Measurements from ENCODE around the gene PCGF3.

DNA sequence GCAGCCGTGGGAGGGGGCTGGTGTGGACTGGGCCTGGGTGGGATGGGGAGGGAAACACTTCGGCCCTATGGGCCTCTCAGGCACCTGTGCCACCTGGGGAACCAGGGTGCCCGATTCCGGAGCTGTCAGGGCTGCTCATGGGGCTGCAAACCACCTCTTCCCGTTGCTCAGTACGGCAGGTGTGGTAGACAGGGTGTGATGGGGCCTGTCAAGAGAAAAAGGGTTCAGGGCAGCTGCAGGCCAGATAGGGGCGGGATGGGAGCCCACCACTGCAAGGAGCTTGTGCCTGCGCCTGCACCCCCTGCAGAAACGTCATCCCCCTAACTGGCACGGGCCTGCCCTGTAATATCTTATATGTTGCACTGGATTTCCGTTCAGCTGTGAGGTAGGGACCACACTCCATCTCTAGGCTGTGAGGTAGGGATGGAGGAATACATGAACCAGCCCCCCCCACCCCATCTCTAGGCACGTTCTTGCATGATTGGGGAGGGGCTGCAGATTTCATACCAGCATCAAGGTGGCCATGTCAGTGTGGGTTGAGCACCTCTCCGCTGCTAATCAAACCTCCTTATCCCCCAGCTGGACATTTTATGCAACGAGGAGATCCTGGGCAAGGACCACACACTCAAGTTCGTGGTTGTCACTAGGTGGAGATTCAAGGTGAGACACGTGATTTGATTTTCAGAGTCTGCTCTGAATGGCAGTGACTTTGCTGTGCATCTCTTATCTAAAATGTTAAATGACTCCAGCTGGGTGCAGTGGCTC, 59.0 kb downstream of the PCGF3 start:
- no peak for TF ChIP-seq ZBTB7A (IDR thresholded peaks at IDR 0.05; ENCODE audit: low read depth)
- no peak for TF ChIP-seq YY1 (IDR thresholded peaks at IDR 0.05; ENCODE audit: low read depth)
- TF ChIP-seq TEAD4 (IDR thresholded peaks at IDR 0.05) = no peak
- no peak for TF ChIP-seq RAD21 (IDR thresholded peaks at IDR 0.05; ENCODE audit: low read depth)
- no peak for TF ChIP-seq CREB1 (IDR thresholded peaks at IDR 0.05; ENCODE audit: low read depth)
- TF ChIP-seq TCF12 (IDR thresholded peaks at IDR 0.05; ENCODE audit: low read depth) = no peak
- TF ChIP-seq, protein P1, sequence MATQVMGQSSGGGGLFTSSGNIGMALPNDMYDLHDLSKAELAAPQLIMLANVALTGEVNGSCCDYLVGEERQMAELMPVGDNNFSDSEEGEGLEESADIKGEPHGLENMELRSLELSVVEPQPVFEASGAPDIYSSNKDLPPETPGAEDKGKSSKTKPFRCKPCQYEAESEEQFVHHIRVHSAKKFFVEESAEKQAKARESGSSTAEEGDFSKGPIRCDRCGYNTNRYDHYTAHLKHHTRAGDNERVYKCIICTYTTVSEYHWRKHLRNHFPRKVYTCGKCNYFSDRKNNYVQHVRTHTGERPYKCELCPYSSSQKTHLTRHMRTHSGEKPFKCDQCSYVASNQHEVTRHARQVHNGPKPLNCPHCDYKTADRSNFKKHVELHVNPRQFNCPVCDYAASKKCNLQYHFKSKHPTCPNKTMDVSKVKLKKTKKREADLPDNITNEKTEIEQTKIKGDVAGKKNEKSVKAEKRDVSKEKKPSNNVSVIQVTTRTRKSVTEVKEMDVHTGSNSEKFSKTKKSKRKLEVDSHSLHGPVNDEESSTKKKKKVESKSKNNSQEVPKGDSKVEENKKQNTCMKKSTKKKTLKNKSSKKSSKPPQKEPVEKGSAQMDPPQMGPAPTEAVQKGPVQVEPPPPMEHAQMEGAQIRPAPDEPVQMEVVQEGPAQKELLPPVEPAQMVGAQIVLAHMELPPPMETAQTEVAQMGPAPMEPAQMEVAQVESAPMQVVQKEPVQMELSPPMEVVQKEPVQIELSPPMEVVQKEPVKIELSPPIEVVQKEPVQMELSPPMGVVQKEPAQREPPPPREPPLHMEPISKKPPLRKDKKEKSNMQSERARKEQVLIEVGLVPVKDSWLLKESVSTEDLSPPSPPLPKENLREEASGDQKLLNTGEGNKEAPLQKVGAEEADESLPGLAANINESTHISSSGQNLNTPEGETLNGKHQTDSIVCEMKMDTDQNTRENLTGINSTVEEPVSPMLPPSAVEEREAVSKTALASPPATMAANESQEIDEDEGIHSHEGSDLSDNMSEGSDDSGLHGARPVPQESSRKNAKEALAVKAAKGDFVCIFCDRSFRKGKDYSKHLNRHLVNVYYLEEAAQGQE (IDR thresholded peaks at IDR 0.05; ENCODE audit: low read depth) = no peak
- no peak for TF ChIP-seq EP300 (IDR thresholded peaks at IDR 0.05; ENCODE audit: borderline replicate concordance)
- no peak for TF ChIP-seq FOXM1 (IDR thresholded peaks at IDR 0.05; ENCODE audit: borderline replicate concordance, low read depth)
- no peak for TF ChIP-seq EGR1 (IDR thresholded peaks at IDR 0.05)
- TF ChIP-seq TAF1 (IDR thresholded peaks at IDR 0.05; ENCODE audit: low read depth) = no peak
- TF ChIP-seq, protein P2, sequence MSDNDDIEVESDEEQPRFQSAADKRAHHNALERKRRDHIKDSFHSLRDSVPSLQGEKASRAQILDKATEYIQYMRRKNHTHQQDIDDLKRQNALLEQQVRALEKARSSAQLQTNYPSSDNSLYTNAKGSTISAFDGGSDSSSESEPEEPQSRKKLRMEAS (IDR thresholded peaks at IDR 0.05) = no peak
- TF ChIP-seq, protein P3, sequence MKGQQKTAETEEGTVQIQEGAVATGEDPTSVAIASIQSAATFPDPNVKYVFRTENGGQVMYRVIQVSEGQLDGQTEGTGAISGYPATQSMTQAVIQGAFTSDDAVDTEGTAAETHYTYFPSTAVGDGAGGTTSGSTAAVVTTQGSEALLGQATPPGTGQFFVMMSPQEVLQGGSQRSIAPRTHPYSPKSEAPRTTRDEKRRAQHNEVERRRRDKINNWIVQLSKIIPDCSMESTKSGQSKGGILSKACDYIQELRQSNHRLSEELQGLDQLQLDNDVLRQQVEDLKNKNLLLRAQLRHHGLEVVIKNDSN (IDR thresholded peaks at IDR 0.05) = no peak
